GM12891 (cell line): Measurements from ENCODE around the gene TRIAP1. TPM values are rescaled to one million over a fixed set of nuclear protein-coding genes. Genes with fewer than 3 reads are reported as not detected.
"Not testable (repeated sequence)": the region's sequence is repeated elsewhere in the genome, so short reads cannot be mapped to it uniquely, and the experiment has no call there.

ENCODE experiments used
- DNase-seq: peaks from one replicate; pipeline ENCODE4 v3.0.0; 2011; ENCODE audit warnings: low spot score; ENCODE audit not compliant: insufficient read length
- FAIRE-seq: peaks from 2 replicates; lab custom pipeline; 2011; peaks lifted over from hg19 to GRCh38; lab: Jason Lieb, UNC
- PAX5 ChIP-seq: IDR thresholded peaks from 2 replicates; pipeline ENCODE4 v1.6.1; 2011; ENCODE audit warnings: low read length, moderate library complexity, mild to moderate bottlenecking; ENCODE audit not compliant: insufficient read depth, severe bottlenecking
- POLR2A ChIP-seq: IDR thresholded peaks from 2 replicates; pipeline ENCODE4 v1.6.1; 2011; ENCODE audit warnings: low read depth, low read length, control low read depth
- POLR2AphosphoS5 ChIP-seq: IDR thresholded peaks from 2 replicates; pipeline ENCODE4 v1.6.1; 2011; ENCODE audit warnings: low read depth, low read length, control low read depth
- POU2F2 ChIP-seq: IDR thresholded peaks from 2 replicates; pipeline ENCODE4 v1.6.1; 2011; ENCODE audit warnings: low read depth, mild to moderate bottlenecking, control low read depth, low read length, moderate library complexity
- SPI1 ChIP-seq: IDR thresholded peaks from 2 replicates; pipeline ENCODE4 v1.6.1; 2011; ENCODE audit warnings: low read depth, low read length, control low read depth
- TAF1 ChIP-seq: IDR thresholded peaks from 2 replicates; pipeline ENCODE4 v1.6.1; 2011; ENCODE audit warnings: low read depth, low read length, control low read depth
- polyA plus RNA-seq: library from polyadenylated mRNA; unstranded; fragments of >200 nt; gene quantifications from one replicate; pipeline ENCODE4 v1.2.1, GENCODE V29; 2012; ENCODE audit warnings: low read depth, missing spikeins, inconsistent platforms; ENCODE audit not compliant: missing spikeins

Gene TRIAP1
- 73.8 TPM for polyA plus RNA-seq

GRCh38 chr12:120445911-120446843 lies at the start of gene TRIAP1, which contains the start of gene GATC:
Gene TRIAP1, minus strand, starts transcription at chr12:120446384. Its CDS starts 12 bp downstream, at chr12:120446372.
Gene GATC, plus strand, starts transcription at chr12:120446444. Its CDS starts 37 bp downstream, at chr12:120446481.
- peak; percentile 96 for FAIRE-seq
- peak; percentile 68 for DNase-seq

GRCh38 chr12:120495186-120495730 lies 49.1 kb upstream of the TRIAP1 start:
- no peak for FAIRE-seq
- no peak for DNase-seq
- TF ChIP-seq TAF1 (no peak), POLR2A (no peak), SPI1 (no peak)

More at GRCh38 chr12:120445911-120446843, at the start of gene TRIAP1, which contains the start of gene GATC:
- TF ChIP-seq POU2F2 (peak; percentile 81), POLR2AphosphoS5 (peak; percentile 95), TAF1 (peak; percentile 79), SPI1 (no peak), POLR2A (peak; percentile 89), PAX5 (peak; percentile 97)

GRCh38 chr12:120490833-120491512 lies 44.8 kb upstream of the TRIAP1 start:
- no peak for FAIRE-seq
- TF ChIP-seq POLR2AphosphoS5 = no peak
- no peak for TF ChIP-seq SPI1
- TF ChIP-seq PAX5 = no peak
- TF ChIP-seq TAF1 = no peak
- TF ChIP-seq POLR2A = no peak
- no peak for TF ChIP-seq POU2F2
- DNase-seq = no peak

- no peak for DNase-seq
- FAIRE-seq = no peak
- TF ChIP-seq POU2F2 (no peak), POLR2A (no peak), TAF1 (no peak), POLR2AphosphoS5 (no peak), SPI1 (no peak), PAX5 (no peak)
These were observed 44.1 kb upstream of the TRIAP1 start for GRCh38 chr12:120490325-120490724.

GRCh38 chr12:120489018-120489417 lies 42.8 kb upstream of the TRIAP1 start:
- FAIRE-seq (no peak), DNase-seq (no peak)
- TF ChIP-seq POU2F2 = no peak
- no peak for TF ChIP-seq PAX5
- TF ChIP-seq POLR2A = no peak

- TF ChIP-seq TAF1 = no peak
- no peak for TF ChIP-seq SPI1
- TF ChIP-seq PAX5 = no peak
- no peak for TF ChIP-seq POLR2AphosphoS5
- no peak for TF ChIP-seq POU2F2
- TF ChIP-seq POLR2A = no peak
- DNase-seq = no peak
- FAIRE-seq = no peak
These were observed 42.0 kb upstream of the TRIAP1 start for GRCh38 chr12:120488057-120488640.

- not testable (repeated sequence) for FAIRE-seq, DNase-seq
These were observed 41.4 kb upstream of the TRIAP1 start for GRCh38 chr12:120487552-120487951.

- TF ChIP-seq SPI1 = no peak
- TF ChIP-seq POLR2A = no peak
- no peak for TF ChIP-seq POU2F2
- no peak for TF ChIP-seq PAX5
- no peak for TF ChIP-seq POLR2AphosphoS5
- no peak for TF ChIP-seq TAF1
- DNase-seq = no peak
- no peak for FAIRE-seq
These were observed 40.0 kb upstream of the TRIAP1 start for GRCh38 chr12:120485961-120486881.

GRCh38 chr12:120483621-120484020 lies 37.4 kb upstream of the TRIAP1 start:
- FAIRE-seq (no peak), DNase-seq (no peak)
- TF ChIP-seq POU2F2 (no peak), POLR2A (no peak), SPI1 (no peak), TAF1 (no peak), PAX5 (no peak), POLR2AphosphoS5 (no peak)
